GM06990 (cell line): Measurements from ENCODE around the gene AP3S1.

ENCODE experiments used
- DNase-seq: peaks from one replicate; pipeline ENCODE4 v3.0.0-alpha.2; 2011; ENCODE audit not compliant: insufficient read length; ENCODE audit errors: extremely low read depth
- H3K27me3 ChIP-seq: replicated peaks from 2 replicates; pipeline ENCODE4 v1.6.0; 2011; ENCODE audit warnings: low read length; ENCODE audit not compliant: control insufficient read depth, insufficient read depth
- H3K36me3 ChIP-seq: 2 replicates; pipeline ENCODE4 v1.5.1; 2011; ENCODE audit warnings: low read length; ENCODE audit not compliant: control insufficient read depth, insufficient read depth
- H3K4me3 ChIP-seq: replicated peaks from 2 replicates; pipeline ENCODE4 v1.5.1; 2011; ENCODE audit warnings: low read depth, mild to moderate bottlenecking, control low read depth, low read length
- TF ChIP-seq, protein P1 (sequence below): IDR thresholded peaks from 2 replicates; pipeline ENCODE4 v1.5.1; 2011; ENCODE audit warnings: low read length, control low read depth, mild to moderate bottlenecking, inconsistent platforms; ENCODE audit not compliant: insufficient read depth, poor library complexity, severe bottlenecking

AP3S1 gene

GRCh38 chr5:115857057-115857479 lies 15.3 kb downstream of the AP3S1 start:
- no peak for DNase-seq
- no peak overlapping the region for H3K4me3 ChIP-seq
- H3K36me3 ChIP-seq = no peaks in the 10 kb centered on the region
- TF ChIP-seq, protein P1, sequence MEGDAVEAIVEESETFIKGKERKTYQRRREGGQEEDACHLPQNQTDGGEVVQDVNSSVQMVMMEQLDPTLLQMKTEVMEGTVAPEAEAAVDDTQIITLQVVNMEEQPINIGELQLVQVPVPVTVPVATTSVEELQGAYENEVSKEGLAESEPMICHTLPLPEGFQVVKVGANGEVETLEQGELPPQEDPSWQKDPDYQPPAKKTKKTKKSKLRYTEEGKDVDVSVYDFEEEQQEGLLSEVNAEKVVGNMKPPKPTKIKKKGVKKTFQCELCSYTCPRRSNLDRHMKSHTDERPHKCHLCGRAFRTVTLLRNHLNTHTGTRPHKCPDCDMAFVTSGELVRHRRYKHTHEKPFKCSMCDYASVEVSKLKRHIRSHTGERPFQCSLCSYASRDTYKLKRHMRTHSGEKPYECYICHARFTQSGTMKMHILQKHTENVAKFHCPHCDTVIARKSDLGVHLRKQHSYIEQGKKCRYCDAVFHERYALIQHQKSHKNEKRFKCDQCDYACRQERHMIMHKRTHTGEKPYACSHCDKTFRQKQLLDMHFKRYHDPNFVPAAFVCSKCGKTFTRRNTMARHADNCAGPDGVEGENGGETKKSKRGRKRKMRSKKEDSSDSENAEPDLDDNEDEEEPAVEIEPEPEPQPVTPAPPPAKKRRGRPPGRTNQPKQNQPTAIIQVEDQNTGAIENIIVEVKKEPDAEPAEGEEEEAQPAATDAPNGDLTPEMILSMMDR = no peak
- H3K27me3 ChIP-seq = no peaks in the 10 kb centered on the region

DNA sequence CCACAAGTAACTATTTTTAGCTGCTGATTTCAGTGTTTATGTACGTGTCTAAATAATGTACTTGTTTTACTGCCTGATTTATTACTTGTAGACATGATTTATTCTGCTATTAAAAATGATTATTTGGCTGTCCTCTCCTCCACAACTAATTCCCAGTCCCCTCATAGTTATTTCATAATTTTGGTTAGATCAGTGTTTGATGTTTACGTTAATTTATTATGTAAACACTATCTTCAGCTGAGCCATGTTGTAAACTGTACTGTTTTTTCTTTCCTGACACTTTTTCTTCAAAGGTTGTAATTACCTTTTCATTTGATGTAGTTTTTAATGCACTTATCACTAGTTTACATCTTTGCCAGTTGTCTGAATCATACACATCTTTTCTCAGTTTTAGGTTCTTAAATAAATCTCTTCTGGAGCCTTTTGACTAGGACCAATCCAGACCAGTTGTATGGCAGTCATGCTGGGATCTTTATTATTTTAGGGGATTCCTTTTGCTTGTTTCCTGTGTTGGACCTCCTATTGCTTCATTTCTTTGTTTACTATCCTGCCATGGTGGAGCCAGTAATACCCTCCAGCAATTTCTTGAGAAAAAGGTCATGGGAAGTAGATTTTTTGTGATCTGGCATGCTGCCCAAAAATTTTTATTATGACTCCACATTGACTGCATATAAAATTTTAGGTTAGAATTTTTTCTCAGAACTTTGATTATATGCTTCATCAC lies 16.1 kb downstream of the AP3S1 start:
- TF ChIP-seq, protein P1 = no peak
- Histone ChIP-seq H3K36me3 (no peaks in the 10 kb centered on the region), H3K4me3 (no peak overlapping the region), H3K27me3 (no peaks in the 10 kb centered on the region)
- DNase-seq = no peak

GRCh38 chr5:115858396-115858795 lies 16.7 kb downstream of the AP3S1 start:
- TF ChIP-seq, protein P1 = no peak
- Histone ChIP-seq H3K27me3 (no peaks in the 10 kb centered on the region), H3K4me3 (no peak overlapping the region), H3K36me3 (no peaks in the 10 kb centered on the region)
- no peak for DNase-seq

DNA sequence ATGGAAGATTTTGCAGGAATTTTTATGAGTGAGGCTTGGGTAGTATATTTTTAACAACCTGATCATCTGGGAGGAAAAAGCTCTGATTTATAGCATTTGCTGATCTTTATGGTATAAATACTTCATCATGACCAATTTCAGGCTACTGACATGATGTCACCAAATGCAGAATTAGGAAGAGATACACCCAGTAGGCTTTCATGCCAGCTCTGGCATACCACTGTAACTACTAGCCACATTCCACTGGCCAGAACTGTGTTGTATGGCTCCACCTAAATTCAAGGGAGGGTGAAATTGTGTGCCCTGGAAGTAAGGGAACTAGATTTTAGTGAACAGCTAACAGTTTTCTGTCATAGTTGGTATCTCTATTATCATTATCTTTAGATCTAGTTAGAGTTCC lies 17.6 kb downstream of the AP3S1 start:
- no peak for DNase-seq
- no peaks in the 10 kb centered on the region for H3K27me3 ChIP-seq

GRCh38 chr5:115869256-115869795 lies 27.6 kb downstream of the AP3S1 start:
- H3K4me3 ChIP-seq = no peak overlapping the region
- TF ChIP-seq, protein P1 = no peak
- no peak for DNase-seq
- no peaks in the 10 kb centered on the region for H3K27me3 ChIP-seq
- H3K36me3 ChIP-seq = peaks cover 3% of the 10 kb centered on the region

More for the DNA sequence above, 17.6 kb downstream of the AP3S1 start:
- TF ChIP-seq, protein P1 = no peak
- no peak overlapping the region for H3K4me3 ChIP-seq
- no peaks in the 10 kb centered on the region for H3K36me3 ChIP-seq

GRCh38 chr5:115872447-115872846 lies 30.7 kb downstream of the AP3S1 start:
- TF ChIP-seq, protein P1 = no peak
- no peak for DNase-seq
- Histone ChIP-seq H3K36me3 (peaks cover 6% of the 10 kb centered on the region), H3K27me3 (no peaks in the 10 kb centered on the region), H3K4me3 (no peak overlapping the region)
